Measurements from ENCODE around the gene FBXL5. TPM values are rescaled to one million over a fixed set of nuclear protein-coding genes. Genes with fewer than 3 reads are reported as not detected.

The FBXL5 gene
- total and polyA plus RNA-seq, 2 of the 13 experiments (the other 11 are each of a cell fraction or from before 2014, with no cell fraction given) = 17.4 to 45.3 TPM

DNA sequence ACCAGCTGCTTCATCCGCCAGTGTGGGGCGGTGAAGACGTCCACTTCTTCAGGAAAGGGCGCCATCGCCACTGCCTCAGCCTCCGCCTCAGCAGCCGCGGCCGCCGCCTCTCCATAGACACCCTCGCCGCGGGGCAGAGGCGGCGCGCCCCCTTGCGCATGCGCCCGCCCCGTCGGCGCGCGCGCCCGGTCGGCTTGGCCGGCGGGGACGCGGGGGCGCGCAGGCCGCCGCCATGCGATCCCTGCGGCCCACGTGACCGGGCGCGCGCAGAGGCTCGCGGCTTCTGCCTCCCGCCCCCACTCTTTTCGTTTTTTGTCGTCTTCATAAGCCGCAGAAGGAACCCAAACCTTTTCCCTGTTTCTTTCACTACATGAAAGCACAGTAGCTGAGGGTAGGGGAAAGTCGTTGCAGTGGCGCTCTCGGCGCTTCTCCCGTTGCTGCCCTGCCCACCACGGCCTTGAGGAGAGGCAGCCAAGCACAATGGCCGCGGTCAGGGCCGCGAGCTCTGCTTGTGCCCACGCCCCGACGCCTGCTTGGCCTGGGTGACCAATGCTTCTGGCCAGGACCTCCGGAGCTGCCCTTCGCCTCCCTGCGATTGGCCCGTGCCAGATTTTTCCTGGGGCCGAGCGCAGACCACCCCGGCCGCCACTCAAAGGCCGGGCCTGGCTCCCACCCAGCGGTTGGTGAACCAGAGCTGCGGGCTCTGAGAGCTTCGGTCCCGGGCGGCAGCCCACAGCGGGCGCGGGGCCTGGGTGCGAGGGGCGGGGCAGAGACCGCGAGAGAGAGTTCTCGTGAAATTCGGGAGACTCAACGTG is at the start of gene FBXL5 (continued):
- TF ChIP-seq, protein P1, sequence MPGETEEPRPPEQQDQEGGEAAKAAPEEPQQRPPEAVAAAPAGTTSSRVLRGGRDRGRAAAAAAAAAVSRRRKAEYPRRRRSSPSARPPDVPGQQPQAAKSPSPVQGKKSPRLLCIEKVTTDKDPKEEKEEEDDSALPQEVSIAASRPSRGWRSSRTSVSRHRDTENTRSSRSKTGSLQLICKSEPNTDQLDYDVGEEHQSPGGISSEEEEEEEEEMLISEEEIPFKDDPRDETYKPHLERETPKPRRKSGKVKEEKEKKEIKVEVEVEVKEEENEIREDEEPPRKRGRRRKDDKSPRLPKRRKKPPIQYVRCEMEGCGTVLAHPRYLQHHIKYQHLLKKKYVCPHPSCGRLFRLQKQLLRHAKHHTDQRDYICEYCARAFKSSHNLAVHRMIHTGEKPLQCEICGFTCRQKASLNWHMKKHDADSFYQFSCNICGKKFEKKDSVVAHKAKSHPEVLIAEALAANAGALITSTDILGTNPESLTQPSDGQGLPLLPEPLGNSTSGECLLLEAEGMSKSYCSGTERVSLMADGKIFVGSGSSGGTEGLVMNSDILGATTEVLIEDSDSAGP (CRISPR knock-in tag; IDR thresholded peaks at IDR 0.05; ENCODE audit: borderline replicate concordance) = peak; percentile 50; the same call in 1 of the 2 replicates
- TF ChIP-seq ZNF281 (CRISPR knock-in tag; IDR thresholded peaks at IDR 0.05; ENCODE audit: borderline replicate concordance) (peak; percentile 46; the same call in 1 of the 2 replicates), RAD51 (IDR thresholded peaks at IDR 0.05; ENCODE audit: borderline replicate concordance) (peak; percentile 36; the same call in 1 of the 2 replicates), STAT5B (CRISPR knock-in tag; IDR thresholded peaks at IDR 0.05) (no peak), ZNF552 (CRISPR knock-in tag; IDR thresholded peaks at IDR 0.05; ENCODE audit: borderline replicate concordance) (no peak), ZNF777 (CRISPR knock-in tag; IDR thresholded peaks at IDR 0.05) (peak; percentile 98), DR1 (CRISPR knock-in tag; IDR thresholded peaks at IDR 0.05) (0 out of 2 replicates have a peak, but pooled peaks have one; percentile 42), FOXO4 (CRISPR knock-in tag; conservative IDR thresholded peaks at IDR 0.05) (0 out of 2 replicates have a peak, but pooled peaks have one; percentile 51), ZNF282 (IDR thresholded peaks at IDR 0.05; ENCODE audit: partially characterized antibody) (no peak), ZSCAN31 (CRISPR knock-in tag; IDR thresholded peaks at IDR 0.05; ENCODE audit: low read depth) (0 out of 2 replicates have a peak, but pooled peaks have one; percentile 7), SP4 (CRISPR knock-in tag; IDR thresholded peaks at IDR 0.05) (peak; percentile 45; the same call in 1 of the 2 replicates), KAT2B (IDR thresholded peaks at IDR 0.05; ENCODE audit: borderline replicate concordance, low read depth, low read length) (no peak), ZNF367 (CRISPR knock-in tag; IDR thresholded peaks at IDR 0.05; ENCODE audit: borderline replicate concordance) (no peak; the same call in 1 of the 2 replicates), GZF1 (CRISPR knock-in tag; IDR thresholded peaks at IDR 0.05) (0 out of 2 replicates have a peak, but pooled peaks have one; percentile 24), ZNF639 (CRISPR knock-in tag; conservative IDR thresholded peaks at IDR 0.05) (no peak), CEBPG (CRISPR knock-in tag; IDR thresholded peaks at IDR 0.05) (no peak)
- TF ChIP-seq, protein P2, sequence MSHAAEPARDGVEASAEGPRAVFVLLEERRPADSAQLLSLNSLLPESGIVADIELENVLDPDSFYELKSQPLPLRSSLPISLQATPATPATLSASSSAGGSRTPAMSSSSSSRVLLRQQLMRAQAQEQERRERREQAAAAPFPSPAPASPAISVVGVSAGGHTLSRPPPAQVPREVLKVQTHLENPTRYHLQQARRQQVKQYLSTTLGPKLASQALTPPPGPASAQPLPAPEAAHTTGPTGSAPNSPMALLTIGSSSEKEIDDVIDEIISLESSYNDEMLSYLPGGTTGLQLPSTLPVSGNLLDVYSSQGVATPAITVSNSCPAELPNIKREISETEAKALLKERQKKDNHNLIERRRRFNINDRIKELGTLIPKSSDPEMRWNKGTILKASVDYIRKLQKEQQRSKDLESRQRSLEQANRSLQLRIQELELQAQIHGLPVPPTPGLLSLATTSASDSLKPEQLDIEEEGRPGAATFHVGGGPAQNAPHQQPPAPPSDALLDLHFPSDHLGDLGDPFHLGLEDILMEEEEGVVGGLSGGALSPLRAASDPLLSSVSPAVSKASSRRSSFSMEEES (CRISPR knock-in tag; IDR thresholded peaks at IDR 0.05) = peak; percentile 63; the same call in 1 of the 2 replicates
- TF ChIP-seq, protein P3, sequence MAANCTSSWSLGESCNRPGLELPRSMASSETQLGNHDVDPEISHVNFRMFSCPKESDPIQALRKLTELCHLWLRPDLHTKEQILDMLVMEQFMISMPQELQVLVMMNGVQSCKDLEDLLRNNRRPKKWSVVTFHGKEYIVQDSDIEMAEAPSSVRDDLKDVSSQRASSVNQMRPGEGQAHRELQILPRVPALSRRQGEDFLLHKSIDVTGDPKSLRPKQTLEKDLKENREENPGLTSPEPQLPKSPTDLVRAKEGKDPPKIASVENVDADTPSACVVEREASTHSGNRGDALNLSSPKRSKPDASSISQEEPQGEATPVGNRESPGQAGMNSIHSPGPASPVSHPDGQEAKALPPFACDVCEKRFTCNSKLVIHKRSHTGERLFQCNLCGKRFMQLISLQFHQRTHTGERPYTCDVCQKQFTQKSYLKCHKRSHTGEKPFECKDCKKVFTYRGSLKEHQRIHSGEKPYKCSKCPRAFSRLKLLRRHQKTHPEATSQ (CRISPR knock-in tag; IDR thresholded peaks at IDR 0.05; ENCODE audit: borderline replicate concordance) = no peak
